Activated CD4-positive, alpha-beta T cell treated with anti-CD3 and anti-CD28 coated beads for 4 hours (primary cell): ENCODE measurements around the gene ANGPTL7.
"Not testable (repeated sequence)": the region's sequence is repeated elsewhere in the genome, so short reads cannot be mapped to it uniquely, and the experiment has no call there.

ENCODE experiments used
- DNase-seq, 2 donors: peaks; one replicate each; pipeline ENCODE4 v3.0.0-alpha.2; 2020

Gene ANGPTL7

GRCh38 chr1:11188858-11189451 is at the start of gene ANGPTL7:
Gene ANGPTL7 (plus strand): TSS chr1:11189355. CDS start chr1:11189580, 225 bp downstream.
- DNase-seq = no peak

GRCh38 chr1:11142618-11143391 is 46.4 kb upstream of the ANGPTL7 start:
- DNase-seq = no peak

DNA sequence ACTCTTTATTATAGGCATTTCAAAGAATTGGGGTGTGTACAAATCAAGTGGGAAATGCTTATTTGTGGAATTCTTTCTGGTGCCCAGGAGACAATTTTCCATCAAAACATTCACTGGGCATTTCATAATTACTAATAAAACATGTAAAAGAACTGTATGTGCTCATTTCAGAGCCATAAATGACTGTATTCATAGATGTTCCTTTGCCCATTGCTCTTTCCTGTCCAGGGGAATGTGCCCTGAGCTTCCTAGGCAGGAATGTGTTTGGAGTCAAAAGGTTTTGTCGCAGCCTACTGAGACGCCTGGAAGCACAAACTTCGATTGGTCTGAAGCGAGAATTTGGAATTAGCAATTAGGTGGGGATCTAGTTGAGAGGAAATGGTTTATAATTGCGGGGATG is 45.8 kb upstream of the ANGPTL7 start:
- DNase-seq = no peak

GRCh38 chr1:11143907-11144306 is 45.2 kb upstream of the ANGPTL7 start:
- no peak for DNase-seq

DNA sequence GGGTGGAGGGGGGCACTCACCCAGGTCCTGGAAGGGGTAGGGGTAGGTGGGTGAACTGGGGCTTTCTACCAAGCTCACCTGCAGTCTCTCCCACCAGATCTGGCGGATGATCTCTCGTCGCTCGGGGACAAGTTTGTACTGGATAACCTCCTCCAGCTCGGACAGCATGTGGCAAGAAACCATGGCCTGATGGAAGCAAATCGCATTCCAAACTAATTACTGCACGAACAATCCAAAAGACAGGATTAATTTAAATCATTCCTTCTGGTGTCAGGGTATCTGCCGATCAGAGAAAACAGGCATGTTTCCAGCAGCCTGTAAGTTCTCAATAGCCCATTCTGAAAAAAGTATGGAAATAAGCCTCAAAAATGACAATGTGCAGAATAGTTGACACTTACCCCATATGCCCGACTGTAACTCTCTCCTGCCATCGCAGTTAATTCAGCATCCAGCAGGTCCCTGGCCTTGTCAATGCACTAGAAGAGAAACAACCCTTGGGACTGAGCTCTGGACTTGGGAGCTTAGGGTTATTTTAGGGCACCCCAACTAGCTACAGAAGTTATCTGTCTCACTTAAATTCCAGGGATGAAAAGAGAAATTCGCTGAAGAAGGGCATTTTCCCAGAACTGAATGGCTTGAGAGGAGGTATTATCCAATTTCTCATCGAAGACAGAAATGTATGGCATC is 44.4 kb upstream of the ANGPTL7 start:
- no peak for DNase-seq

- no peak for DNase-seq
Observed at GRCh38 chr1:11145741-11146140, 43.4 kb upstream of the ANGPTL7 start.

DNA sequence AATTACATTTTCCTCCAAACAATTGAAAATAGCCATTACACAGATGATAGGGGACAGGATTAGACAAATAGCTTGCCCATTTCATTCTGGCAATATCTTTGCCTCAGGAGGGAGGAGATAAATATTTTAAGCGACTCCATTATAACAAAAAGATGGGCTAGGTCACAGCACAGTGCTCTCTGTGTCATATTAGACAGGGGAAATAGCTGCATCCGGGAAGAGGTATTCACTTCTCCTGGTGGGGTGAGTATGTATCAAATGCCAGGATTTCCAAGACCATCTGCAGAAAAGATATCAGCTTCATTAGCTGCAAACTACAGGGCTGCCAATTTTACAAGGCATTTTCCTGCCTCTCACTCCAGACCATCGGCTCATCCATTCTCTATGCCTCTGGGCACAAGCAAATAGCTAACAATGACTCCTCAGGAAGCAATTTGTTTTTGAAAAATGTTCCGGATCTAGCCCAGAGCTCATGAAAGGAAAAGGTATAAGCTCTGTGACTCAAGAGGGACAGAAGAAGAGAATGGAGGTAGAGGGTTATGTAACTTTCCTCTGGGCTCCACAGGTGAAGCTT is 41.9 kb upstream of the ANGPTL7 start:
- no peak for DNase-seq

- no peak for DNase-seq
Observed at GRCh38 chr1:11150326-11150725, 38.8 kb upstream of the ANGPTL7 start.

DNA sequence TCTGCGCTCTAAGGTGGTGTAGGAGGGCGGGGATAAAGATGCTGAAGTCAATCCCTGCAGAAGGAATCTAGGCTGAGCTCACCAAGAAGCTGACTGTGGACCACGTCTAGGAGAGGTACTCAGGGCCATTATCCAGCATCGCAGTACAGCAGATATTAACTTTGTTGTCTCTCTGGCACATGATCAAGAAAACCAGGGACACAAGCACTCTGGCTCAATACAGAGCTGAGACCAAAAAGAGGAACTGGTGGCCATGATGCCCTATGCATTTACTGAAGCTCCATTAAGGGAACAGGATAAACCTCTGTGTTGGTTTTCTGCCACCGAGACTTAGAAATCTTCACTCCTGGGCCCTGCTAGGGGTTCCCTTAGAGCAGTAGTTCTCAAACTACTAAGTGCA is 38.0 kb upstream of the ANGPTL7 start:
- DNase-seq = no peak

GRCh38 chr1:11151826-11152612 is 37.1 kb upstream of the ANGPTL7 start:
- no peak for DNase-seq

DNA sequence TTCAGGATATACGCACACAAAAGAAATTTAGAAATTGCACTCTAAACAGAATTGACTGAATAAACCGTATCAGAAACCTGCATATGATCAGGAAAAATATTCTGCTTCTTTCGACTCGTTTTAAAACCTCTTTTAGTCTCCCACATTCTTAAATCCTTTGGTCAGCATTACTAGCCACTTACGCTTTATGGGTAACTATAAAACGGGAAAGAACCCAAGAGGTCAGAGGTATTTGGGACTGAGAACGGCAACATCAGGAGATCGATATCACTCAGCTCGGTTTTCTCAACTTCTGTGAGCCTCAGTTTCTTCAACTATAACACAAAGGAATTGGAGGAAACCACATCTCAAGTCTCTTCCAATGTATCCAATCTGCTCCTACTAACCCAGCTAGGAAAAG is 36.4 kb upstream of the ANGPTL7 start:
- DNase-seq = no peak

- DNase-seq = no peak
Observed at GRCh38 chr1:11153184-11153583, 36.0 kb upstream of the ANGPTL7 start.

GRCh38 chr1:11156441-11156840 is 32.7 kb upstream of the ANGPTL7 start:
- no peak for DNase-seq

- DNase-seq = no peak
Observed at GRCh38 chr1:11156963-11157362, 32.2 kb upstream of the ANGPTL7 start.

DNA sequence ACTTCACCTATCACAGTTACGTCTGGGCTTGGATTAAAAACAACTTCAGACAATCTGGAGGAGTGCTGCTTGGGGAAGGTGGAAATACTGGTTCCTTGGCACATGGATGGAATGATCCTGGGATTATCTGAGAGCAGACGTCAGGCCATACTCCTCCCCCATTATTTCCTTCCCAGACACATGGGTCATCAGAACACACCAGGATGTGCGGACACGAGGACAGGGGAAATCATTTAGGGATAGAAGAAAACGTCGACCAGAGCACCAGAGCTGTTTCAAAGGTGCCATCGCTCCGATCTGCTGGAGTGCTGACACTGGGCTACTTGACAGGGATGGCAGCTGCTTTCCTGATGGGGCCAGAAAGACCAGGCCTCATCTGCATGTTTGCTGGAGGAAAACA is 31.8 kb upstream of the ANGPTL7 start:
- DNase-seq = no peak

DNA sequence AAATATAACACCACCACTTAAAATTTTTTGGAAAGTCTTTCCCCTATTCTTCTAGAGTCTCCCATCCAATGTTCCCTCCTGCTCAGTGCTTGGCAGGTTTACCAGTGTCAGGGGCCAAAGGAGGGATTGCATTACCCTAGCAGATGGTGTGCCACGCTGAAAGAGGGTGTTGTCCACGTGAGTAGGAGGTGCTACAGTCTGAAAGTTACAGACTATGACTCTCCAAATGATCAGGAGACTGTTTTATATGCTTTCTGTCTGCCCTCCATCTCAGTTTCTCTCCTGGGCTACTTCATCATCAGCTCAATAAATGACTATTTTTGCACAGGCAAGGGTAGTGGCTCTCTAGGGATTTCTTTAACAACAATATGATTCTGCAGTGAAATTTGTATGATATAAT is 31.3 kb upstream of the ANGPTL7 start:
- DNase-seq = no peak

- DNase-seq = no peak
Observed at GRCh38 chr1:11158291-11158690, 30.9 kb upstream of the ANGPTL7 start.

GRCh38 chr1:11158720-11159321 is 30.3 kb upstream of the ANGPTL7 start:
- DNase-seq = no peak

- DNase-seq = not testable (repeated sequence)
Observed at GRCh38 chr1:11162752-11163151, 26.4 kb upstream of the ANGPTL7 start.

- DNase-seq = not testable (repeated sequence)
Observed at GRCh38 chr1:11166744-11167143, 22.4 kb upstream of the ANGPTL7 start.

GRCh38 chr1:11168731-11169130 is 20.4 kb upstream of the ANGPTL7 start:
- DNase-seq = no peak

DNA sequence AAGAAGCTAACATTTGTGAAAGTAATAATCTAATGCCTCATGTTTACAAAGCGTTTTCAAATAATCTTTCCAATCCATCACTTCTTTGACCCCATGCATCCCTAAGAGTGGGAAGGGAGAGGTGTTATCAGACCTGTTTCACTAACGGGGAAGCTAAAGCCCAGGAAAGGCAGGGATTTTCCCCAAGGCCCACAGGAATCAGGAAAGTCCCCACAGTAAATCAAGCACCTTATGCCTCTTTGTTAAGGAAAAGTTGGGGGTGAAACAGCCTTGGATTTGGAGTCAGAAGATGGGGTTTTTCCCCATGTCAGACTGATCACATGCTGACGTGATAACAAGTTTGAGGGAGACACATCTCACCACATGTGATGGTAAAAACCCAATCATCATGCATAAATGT is 20.0 kb upstream of the ANGPTL7 start:
- DNase-seq = no peak

DNA sequence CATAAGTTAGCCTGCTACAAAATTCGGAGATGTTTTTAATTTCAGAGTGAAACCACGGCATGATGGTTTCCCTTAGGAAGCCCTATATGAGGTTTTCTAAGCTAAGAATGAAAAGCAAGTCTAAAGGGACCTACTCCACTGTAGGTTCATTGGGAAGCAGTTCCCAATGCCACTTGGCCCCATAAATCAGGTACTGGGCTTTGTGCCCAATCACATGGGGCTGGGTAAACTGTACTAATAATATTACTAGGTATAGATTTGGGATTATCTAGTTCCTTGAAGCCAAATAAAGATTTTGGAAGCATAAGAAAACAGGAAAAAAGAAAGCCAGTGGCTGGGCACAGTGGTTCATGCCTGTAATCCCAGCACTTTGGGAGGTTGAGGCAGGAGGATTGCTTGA is 19.1 kb upstream of the ANGPTL7 start:
- DNase-seq = no peak
